Measurements from ENCODE around the gene GLTPD2.

GLTPD2 gene

GRCh38 chr17:4742133-4742532 is 46.6 kb upstream of the GLTPD2 start:
- peaks cover 93% of the 10 kb centered on the region for H3K27me3 ChIP-seq
- no peaks in the 10 kb centered on the region for H3K9me3 ChIP-seq
- TF ChIP-seq CTCF (IDR thresholded peaks at IDR 0.05): no peak
- peaks cover 18 to 23% of the 10 kb centered on the region in 2 experiments for H3K4me1 ChIP-seq (ENCODE audit: control insufficient read depth in 1 of 2, insufficient read depth in 1 of 2, low read depth in 1 of 2, low read length in 1 of 2)
- no peak overlapping the region for H3K27ac ChIP-seq
- H3K36me3 ChIP-seq: no peaks in the 10 kb centered on the region
- H3K4me3 ChIP-seq (ENCODE audit: low read depth in 1 of 2, low read length in 1 of 2): no peak overlapping the region

GRCh38 chr17:4742629-4743028 is 46.1 kb upstream of the GLTPD2 start:
- Histone ChIP-seq H3K27me3 (peaks cover 93% of the 10 kb centered on the region), H3K27ac (no peak overlapping the region), H3K4me3 (ENCODE audit: low read depth in 1 of 2, low read length in 1 of 2) (no peak overlapping the region), H3K36me3 (no peaks in the 10 kb centered on the region), H3K4me1 (ENCODE audit: control insufficient read depth in 1 of 2, insufficient read depth in 1 of 2, low read depth in 1 of 2, low read length in 1 of 2) (peaks cover 18 to 21% of the 10 kb centered on the region in 2 experiments), H3K9me3 (no peaks in the 10 kb centered on the region)
- TF ChIP-seq CTCF (IDR thresholded peaks at IDR 0.05): no peak

- TF ChIP-seq CTCF (IDR thresholded peaks at IDR 0.05): no peak
- Histone ChIP-seq H3K4me1 (ENCODE audit: control insufficient read depth in 1 of 2, insufficient read depth in 1 of 2, low read depth in 1 of 2, low read length in 1 of 2) (peaks cover 18 to 20% of the 10 kb centered on the region in 2 experiments), H3K4me3 (ENCODE audit: low read depth in 1 of 2, low read length in 1 of 2) (no peak overlapping the region), H3K27me3 (peaks cover 93% of the 10 kb centered on the region), H3K36me3 (no peaks in the 10 kb centered on the region), H3K9me3 (no peaks in the 10 kb centered on the region), H3K27ac (no peak overlapping the region)
Measured at GRCh38 chr17:4743216-4743615, 45.5 kb upstream of the GLTPD2 start.

GRCh38 chr17:4743898-4744297 is 44.9 kb upstream of the GLTPD2 start:
- no peaks in the 10 kb centered on the region for H3K36me3 ChIP-seq
- TF ChIP-seq CTCF (IDR thresholded peaks at IDR 0.05): no peak
- H3K27ac ChIP-seq: no peak overlapping the region
- H3K9me3 ChIP-seq: no peaks in the 10 kb centered on the region
- peaks cover 93% of the 10 kb centered on the region for H3K27me3 ChIP-seq
- peaks cover 16 to 17% of the 10 kb centered on the region in 2 experiments for H3K4me1 ChIP-seq (ENCODE audit: control insufficient read depth in 1 of 2, insufficient read depth in 1 of 2, low read depth in 1 of 2, low read length in 1 of 2)
- no peak overlapping the region for H3K4me3 ChIP-seq (ENCODE audit: low read depth in 1 of 2, low read length in 1 of 2)

GRCh38 chr17:4744999-4745969 is 43.5 kb upstream of the GLTPD2 start:
- Histone ChIP-seq H3K27ac (no peak overlapping the region), H3K4me3 (ENCODE audit: low read depth in 1 of 2, low read length in 1 of 2) (no peak overlapping the region)

More at GRCh38 chr17:4744999-4745969, 43.5 kb upstream of the GLTPD2 start:
- Histone ChIP-seq H3K9me3 (no peaks in the 10 kb centered on the region), H3K27me3 (peaks cover 98% of the 10 kb centered on the region), H3K4me1 (ENCODE audit: control insufficient read depth in 1 of 2, insufficient read depth in 1 of 2, low read depth in 1 of 2, low read length in 1 of 2) (peaks cover 10% of the 10 kb centered on the region in 2 experiments), H3K36me3 (no peaks in the 10 kb centered on the region)
- TF ChIP-seq CTCF (IDR thresholded peaks at IDR 0.05): no peak

Measured in neutrophil (primary cell).